NCI-H345 treated with DMSO at 0.1 percent for 48 hours (cell line): ENCODE measurements around the gene MTAP.

ENCODE experiments used
- DNase-seq: peaks from one replicate; lab custom pipeline; 2025; ENCODE audit not compliant: unreplicated experiment; lab: John Stamatoyannopoulos, UW

Gene MTAP

GRCh38 chr9:21841133-21841532 lies 38.7 kb downstream of the MTAP start:
- DNase-seq: no peak

- DNase-seq: no peak
These were observed 46.2 kb downstream of the MTAP start for GRCh38 chr9:21848615-21849014.

GRCh38 chr9:21852754-21853153 lies 50.3 kb downstream of the MTAP start:
- DNase-seq: no peak

- no peak for DNase-seq
These were observed 51.0 kb downstream of the MTAP start for GRCh38 chr9:21853414-21853813.

- no peak for DNase-seq
These were observed 51.7 kb downstream of the MTAP start for GRCh38 chr9:21854119-21854518.

- no peak for DNase-seq
These were observed 52.2 kb downstream of the MTAP start for GRCh38 chr9:21854594-21854993.

- DNase-seq: no peak
These were observed 54.1 kb downstream of the MTAP start for GRCh38 chr9:21856301-21857094.

GRCh38 chr9:21862871-21863270 lies 60.4 kb downstream of the MTAP start:
- DNase-seq: no peak

GRCh38 chr9:21864505-21864904 lies 62.1 kb downstream of the MTAP start:
- no peak for DNase-seq

- DNase-seq: no peak
These were observed 63.9 kb downstream of the MTAP start for GRCh38 chr9:21866302-21866701.

GRCh38 chr9:21871256-21871975 lies 69.0 kb downstream of the MTAP start:
- no peak for DNase-seq

- no peak for DNase-seq
These were observed 70.3 kb downstream of the MTAP start for GRCh38 chr9:21872696-21873095.

GRCh38 chr9:21873540-21874221 lies 71.2 kb downstream of the MTAP start:
- no peak for DNase-seq

GRCh38 chr9:21875893-21876292 lies 73.5 kb downstream of the MTAP start:
- no peak for DNase-seq

- no peak for DNase-seq
These were observed 81.2 kb downstream of the MTAP start for GRCh38 chr9:21883642-21884041.

- DNase-seq: no peak
These were observed 87.2 kb downstream of the MTAP start for GRCh38 chr9:21889673-21890072.

- no peak for DNase-seq
These were observed 88.3 kb downstream of the MTAP start for GRCh38 chr9:21890696-21891095.

GRCh38 chr9:21901546-21901945 lies 99.1 kb downstream of the MTAP start:
- no peak for DNase-seq

- no peak for DNase-seq
These were observed 99.7 kb downstream of the MTAP start for GRCh38 chr9:21902136-21902535.

- DNase-seq: no peak
These were observed 101.0 kb downstream of the MTAP start for GRCh38 chr9:21903380-21903965.

- no peak for DNase-seq
These were observed 101.9 kb downstream of the MTAP start for GRCh38 chr9:21904371-21904770.

- DNase-seq: no peak
These were observed 102.3 kb downstream of the MTAP start for GRCh38 chr9:21904776-21905175.
